Measurements from ENCODE around the gene LYRM4.

LYRM4 gene

GRCh38 chr6:5203546-5203945 lies 57.2 kb downstream of the LYRM4 start:
- peak; percentile 84 for DNase-seq

- no peak for DNase-seq
Observed at GRCh38 chr6:5202941-5203340, 57.8 kb downstream of the LYRM4 start.

GRCh38 chr6:5202206-5202605 lies 58.5 kb downstream of the LYRM4 start:
- DNase-seq: no peak

GRCh38 chr6:5201271-5201670 lies 59.5 kb downstream of the LYRM4 start:
- no peak for DNase-seq

- no peak for DNase-seq
Observed at GRCh38 chr6:5199702-5200101, 61.0 kb downstream of the LYRM4 start.

GRCh38 chr6:5199283-5199682 lies 61.5 kb downstream of the LYRM4 start:
- no peak for DNase-seq

GRCh38 chr6:5197084-5197483 lies 63.7 kb downstream of the LYRM4 start:
- DNase-seq: no peak

- no peak for DNase-seq
Observed at GRCh38 chr6:5192135-5192794, 68.5 kb downstream of the LYRM4 start.

- DNase-seq: no peak
Observed at GRCh38 chr6:5191722-5192121, 69.0 kb downstream of the LYRM4 start.

- no peak for DNase-seq
Observed at GRCh38 chr6:5191222-5191621, 69.5 kb downstream of the LYRM4 start.

GRCh38 chr6:5190507-5190906 lies 70.2 kb downstream of the LYRM4 start:
- DNase-seq: no peak

GRCh38 chr6:5188646-5189045 lies 72.1 kb downstream of the LYRM4 start:
- DNase-seq: no peak

- DNase-seq: no peak
Observed at GRCh38 chr6:5184878-5185277, 75.9 kb downstream of the LYRM4 start.

GRCh38 chr6:5184218-5184617 lies 76.5 kb downstream of the LYRM4 start:
- no peak for DNase-seq

- DNase-seq: no peak
Observed at GRCh38 chr6:5181510-5182317, 79.0 kb downstream of the LYRM4 start.

GRCh38 chr6:5180636-5181035 lies 80.1 kb downstream of the LYRM4 start:
- DNase-seq: no peak

GRCh38 chr6:5179917-5180316 lies 80.8 kb downstream of the LYRM4 start:
- DNase-seq: no peak

- no peak for DNase-seq
Observed at GRCh38 chr6:5178806-5179205, 81.9 kb downstream of the LYRM4 start.

GRCh38 chr6:5175635-5176034 lies 85.1 kb downstream of the LYRM4 start:
- DNase-seq: no peak

GRCh38 chr6:5174756-5175549 lies 85.8 kb downstream of the LYRM4 start:
- no peak for DNase-seq

- peak; percentile 37 for DNase-seq
Observed at GRCh38 chr6:5174244-5174643, 86.5 kb downstream of the LYRM4 start.

- no peak for DNase-seq
Observed at GRCh38 chr6:5173810-5174209, 86.9 kb downstream of the LYRM4 start.

- no peak for DNase-seq
Observed at GRCh38 chr6:5172897-5173474, 87.8 kb downstream of the LYRM4 start.
